Chondrocyte (in vitro differentiated cells): ENCODE measurements around the gene BIRC3. TPM values are rescaled to one million over a fixed set of nuclear protein-coding genes. Genes with fewer than 3 reads are reported as not detected.

Experiments used
- DNase-seq: peaks from one replicate; pipeline ENCODE4 v3.0.0; 2021; ENCODE audit warnings: mixed read lengths, low spot score
- H3K27ac Mint-ChIP-seq: one replicate; pipeline ENCODE4 v1.8.0; 2021; ENCODE audit warnings: mild to moderate bottlenecking, moderate library complexity, mixed read lengths; ENCODE audit not compliant: unreplicated experiment
- H3K27me3 Mint-ChIP-seq: 2 replicates; pipeline ENCODE4 v1.8.0; 2021; ENCODE audit warnings: low read depth, mixed read lengths
- H3K36me3 Mint-ChIP-seq: 2 replicates; pipeline ENCODE4 v1.8.0; 2021; ENCODE audit warnings: low read depth, mixed read lengths
- H3K4me1 Mint-ChIP-seq: 2 replicates; pipeline ENCODE4 v1.8.0; 2021; ENCODE audit warnings: low read depth, mild to moderate bottlenecking, mixed read lengths
- H3K4me3 Mint-ChIP-seq: one replicate; pipeline ENCODE4 v1.8.0; 2021; ENCODE audit warnings: mild to moderate bottlenecking, moderate library complexity, mixed read lengths; ENCODE audit not compliant: unreplicated experiment
- H3K9me3 Mint-ChIP-seq: 2 replicates; pipeline ENCODE4 v1.8.0; 2021; ENCODE audit warnings: low read depth, mixed read lengths
- CTCF ChIP-seq: fragments of 200-600 bp; sonication (generic); IDR thresholded peaks from 2 replicates; pipeline ENCODE4 v1.5.0; 2021; ENCODE audit warnings: antibody characterized with exemption, mild to moderate bottlenecking, moderate library complexity
- total RNA-seq: library from RNA; stranded (reverse); gene quantifications from 3 replicates; pipeline ENCODE4 v1.2.1, GENCODE V29; 2021

BIRC3 gene
- total RNA-seq, 1 donor from 2014 or later = 0.40 TPM

GRCh38 chr11:102387043-102387781, 69.9 kb downstream of the BIRC3 start:
- Mint-ChIP-seq H3K36me3 (peaks cover 26% of the 10 kb centered on the region), H3K4me3 (no peak overlapping the region), H3K9me3 (no peaks in the 10 kb centered on the region), H3K27ac (peak overlapping the region; percentile 41), H3K27me3 (no peaks in the 10 kb centered on the region), H3K4me1 (peaks cover 26% of the 10 kb centered on the region)
- no peak for DNase-seq
- no peak for TF ChIP-seq CTCF

Other genes with a start within 250 kb of the BIRC3 start
- 114 to 132 TPM (median 116 TPM) in 3 replicates for gene YAP1, start 207.0 kb upstream of the BIRC3 start, total RNA-seq
- 43.1 to 55.2 TPM (median 45.6 TPM) in 3 replicates for gene BIRC2, start 29.7 kb downstream of the BIRC3 start, total RNA-seq
- gene TMEM123, start 135.3 kb downstream of the BIRC3 start, total RNA-seq = 94.9 to 119 TPM (median 105 TPM) in 3 replicates
- gene MMP7, start 213.3 kb downstream of the BIRC3 start, total RNA-seq = 0.50 to 0.51 TPM in 2 of 3 replicates, not detected in the other